ENCODE results near the gene SPAG9. TPM values are rescaled to one million over a fixed set of nuclear protein-coding genes. Genes with fewer than 3 reads are reported as not detected.
"Not testable (repeated sequence)": the region's sequence is repeated elsewhere in the genome, so short reads cannot be mapped to it uniquely, and the experiment has no call there.

SPAG9 gene
- total RNA-seq, 4 donors from 2014 or later: 37.0 to 131 (median 116) TPM

DNA sequence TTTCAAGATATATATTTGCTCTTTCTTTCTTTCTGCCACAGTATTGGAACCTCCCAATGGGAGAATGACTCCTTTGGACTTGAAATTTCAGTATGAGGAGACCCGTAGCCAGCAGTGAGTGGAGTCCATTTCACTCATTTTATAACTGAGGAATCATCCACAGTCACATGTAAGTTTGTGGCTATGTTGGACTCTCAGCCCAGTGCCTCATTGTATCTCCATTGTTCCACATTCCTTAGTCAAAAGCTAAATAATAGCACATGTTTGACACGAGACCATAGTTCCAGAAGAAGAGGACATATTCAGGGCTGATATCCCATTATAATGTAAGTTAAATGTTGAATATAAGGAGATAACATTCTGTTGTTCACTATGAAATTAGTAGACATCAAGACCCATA is 12.7 kb upstream of the SPAG9 start:
- Histone ChIP-seq H3K4me3 (no peak overlapping the region), H3K4me1 (peaks cover 0 to 26% (median 8%) of the 10 kb centered on the region in 4 donors), H3K36me3 (no peaks in the 10 kb centered on the region), H3K9me3 (no peaks in the 10 kb centered on the region), H3K27ac (peak overlapping the region in 1 of 4 donors; percentile 35), H3K27me3 (no peaks in the 10 kb centered on the region)
- in situ Hi-C loops (cut with MboI; ENCODE audit: low pct_ligation_motif_present in 1 of 4, low pct_unique_long_range_greater_than_20kb in 1 of 4, low sequenced_read_pairs in 3 of 4): no loop called here
- intact Hi-C loops (cut with DNase I; ENCODE audit: low total_unique reads): no loop called here
- 76 to 79% methylated on average over 2 of the region's 2 CpGs for WGBS, 2 donors (ENCODE audit: low coverage in 1 of 2)
- DNase-seq: no peak
- TF ChIP-seq, protein P1, sequence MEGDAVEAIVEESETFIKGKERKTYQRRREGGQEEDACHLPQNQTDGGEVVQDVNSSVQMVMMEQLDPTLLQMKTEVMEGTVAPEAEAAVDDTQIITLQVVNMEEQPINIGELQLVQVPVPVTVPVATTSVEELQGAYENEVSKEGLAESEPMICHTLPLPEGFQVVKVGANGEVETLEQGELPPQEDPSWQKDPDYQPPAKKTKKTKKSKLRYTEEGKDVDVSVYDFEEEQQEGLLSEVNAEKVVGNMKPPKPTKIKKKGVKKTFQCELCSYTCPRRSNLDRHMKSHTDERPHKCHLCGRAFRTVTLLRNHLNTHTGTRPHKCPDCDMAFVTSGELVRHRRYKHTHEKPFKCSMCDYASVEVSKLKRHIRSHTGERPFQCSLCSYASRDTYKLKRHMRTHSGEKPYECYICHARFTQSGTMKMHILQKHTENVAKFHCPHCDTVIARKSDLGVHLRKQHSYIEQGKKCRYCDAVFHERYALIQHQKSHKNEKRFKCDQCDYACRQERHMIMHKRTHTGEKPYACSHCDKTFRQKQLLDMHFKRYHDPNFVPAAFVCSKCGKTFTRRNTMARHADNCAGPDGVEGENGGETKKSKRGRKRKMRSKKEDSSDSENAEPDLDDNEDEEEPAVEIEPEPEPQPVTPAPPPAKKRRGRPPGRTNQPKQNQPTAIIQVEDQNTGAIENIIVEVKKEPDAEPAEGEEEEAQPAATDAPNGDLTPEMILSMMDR (IDR thresholded peaks at IDR 0.05): no peak
- TF ChIP-seq POLR2AphosphoS5 (IDR thresholded peaks at IDR 0.05) (no peak), EP300 (IDR thresholded peaks at IDR 0.05; ENCODE audit: low read depth) (no peak), POLR2A (IDR thresholded peaks at IDR 0.05) (no peak)

DNA sequence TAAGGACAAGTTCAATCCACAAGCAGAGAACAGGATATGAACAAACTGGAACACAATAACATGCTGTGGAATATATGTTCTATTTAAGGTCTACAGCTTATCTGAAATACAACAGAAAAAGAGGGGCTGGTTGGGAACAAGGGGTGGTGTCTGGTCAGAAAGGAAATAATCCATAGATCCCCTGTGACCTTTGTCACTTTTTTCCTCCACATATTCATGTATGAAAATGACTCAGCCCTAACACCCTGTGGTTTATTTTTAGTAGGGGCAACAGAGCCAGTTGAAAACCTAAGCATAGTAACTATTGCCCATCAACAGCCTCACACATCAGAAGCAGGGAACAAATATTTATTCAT is 12.3 kb upstream of the SPAG9 start:
- DNase-seq: no peak
- H3K4me3 ChIP-seq: no peak overlapping the region
- peaks cover 0 to 30% (median 8%) of the 10 kb centered on the region in 4 donors for H3K4me1 ChIP-seq
- H3K27ac ChIP-seq: peak overlapping the region in 1 of 4 donors; percentile 35
- no peaks in the 10 kb centered on the region for H3K36me3 ChIP-seq
- intact Hi-C loops (cut with DNase I; ENCODE audit: low total_unique reads) (no loop called here), in situ Hi-C loops (cut with MboI; ENCODE audit: low pct_ligation_motif_present in 1 of 4, low pct_unique_long_range_greater_than_20kb in 1 of 4, low sequenced_read_pairs in 3 of 4) (no loop called here)
- H3K9me3 ChIP-seq: no peaks in the 10 kb centered on the region
- no peak for TF ChIP-seq POLR2AphosphoS5 (IDR thresholded peaks at IDR 0.05)
- TF ChIP-seq POLR2A (IDR thresholded peaks at IDR 0.05): no peak
- TF ChIP-seq EP300 (IDR thresholded peaks at IDR 0.05; ENCODE audit: low read depth): no peak
- TF ChIP-seq, protein P1 (IDR thresholded peaks at IDR 0.05): no peak
- no peaks in the 10 kb centered on the region for H3K27me3 ChIP-seq

DNA sequence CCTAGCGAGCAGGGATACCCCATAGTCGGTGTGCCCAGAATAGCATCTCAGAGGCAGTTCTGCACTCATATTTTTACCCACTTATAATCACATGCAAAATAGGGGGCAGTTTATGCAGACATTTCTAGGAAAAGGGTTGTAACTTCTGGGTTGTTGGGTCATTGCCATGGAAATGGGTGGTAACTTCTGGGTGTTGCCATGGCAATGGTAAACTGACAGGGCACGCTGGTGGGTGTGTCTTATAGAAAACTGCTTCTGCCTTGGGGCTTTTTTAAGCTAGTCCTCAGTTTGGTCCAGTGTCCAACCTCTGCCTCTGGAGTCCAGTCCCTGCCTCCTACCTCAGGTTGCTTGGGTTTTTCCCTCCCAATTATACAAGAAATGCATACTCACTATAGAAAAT is 7.4 kb upstream of the SPAG9 start:
- no peak for DNase-seq
- H3K4me1 ChIP-seq: peaks cover 0 to 53% (median 17%) of the 10 kb centered on the region in 4 donors
- no peaks in the 10 kb centered on the region for H3K36me3 ChIP-seq
- no peak overlapping the region for H3K27ac ChIP-seq
- H3K27me3 ChIP-seq: no peaks in the 10 kb centered on the region
- WGBS, 2 donors (ENCODE audit: low coverage in 1 of 2): 37 to 38% methylated on average over 1 to 3 of the region's 3 CpGs
- H3K4me3 ChIP-seq: no peak overlapping the region
- intact Hi-C loops (cut with DNase I; ENCODE audit: low total_unique reads) (no loop called here), in situ Hi-C loops (cut with MboI; ENCODE audit: low pct_ligation_motif_present in 1 of 4, low pct_unique_long_range_greater_than_20kb in 1 of 4, low sequenced_read_pairs in 3 of 4) (no loop called here)
- H3K9me3 ChIP-seq: no peaks in the 10 kb centered on the region
- no peak for TF ChIP-seq POLR2AphosphoS5 (IDR thresholded peaks at IDR 0.05)
- TF ChIP-seq, protein P1 (IDR thresholded peaks at IDR 0.05): no peak
- no peak for TF ChIP-seq EP300 (IDR thresholded peaks at IDR 0.05; ENCODE audit: low read depth)
- no peak for TF ChIP-seq POLR2A (IDR thresholded peaks at IDR 0.05)

DNA sequence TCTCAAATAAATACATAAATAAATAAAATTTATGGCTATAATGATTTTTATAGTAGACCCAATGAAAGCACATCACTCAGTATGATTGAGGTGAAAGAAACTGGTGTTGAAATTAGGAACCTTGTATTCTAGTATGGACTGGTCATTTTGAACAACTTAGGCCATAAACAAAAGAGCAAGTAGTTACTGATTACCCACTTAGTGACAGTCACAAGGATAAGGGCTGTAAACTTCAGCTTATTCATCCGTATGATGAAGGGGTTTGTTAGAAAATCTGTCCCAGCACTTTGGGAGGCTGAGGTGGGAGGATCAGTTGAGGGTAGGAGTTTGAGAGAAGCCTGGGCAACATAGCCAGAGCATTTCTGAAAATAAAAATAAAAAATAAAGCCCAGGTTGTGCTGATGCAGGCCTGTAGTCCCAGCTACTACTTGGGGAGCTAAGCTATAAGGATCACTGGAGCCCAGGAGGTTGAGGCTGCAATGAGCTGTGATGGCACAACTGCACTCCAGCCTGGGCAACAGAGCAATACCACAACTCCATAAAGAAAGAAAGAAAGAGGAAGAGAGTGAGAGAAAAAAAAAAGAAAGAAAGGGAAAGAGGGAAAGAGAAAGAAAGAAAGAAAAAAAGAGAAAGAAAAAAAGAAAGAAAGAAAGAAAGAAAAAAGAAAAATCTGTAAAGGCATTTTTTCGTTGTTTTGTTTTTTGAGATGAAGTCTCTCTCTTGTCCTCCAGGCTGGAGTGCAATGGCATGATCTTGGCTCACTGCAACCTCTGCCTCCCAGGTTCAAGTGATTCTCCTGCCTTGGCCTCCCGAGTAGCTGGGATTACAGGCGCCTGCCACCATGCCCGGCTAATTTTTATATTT is 4.2 kb upstream of the SPAG9 start:
- intact Hi-C loops (cut with DNase I; ENCODE audit: low total_unique reads) (no loop called here), in situ Hi-C loops (cut with MboI; ENCODE audit: low pct_ligation_motif_present in 1 of 4, low pct_unique_long_range_greater_than_20kb in 1 of 4, low sequenced_read_pairs in 3 of 4) (no loop called here)
- Histone ChIP-seq H3K27ac (peak overlapping the region; percentile 48 to 68 (median 64)), H3K4me3 (no peak overlapping the region), H3K4me1 (peaks cover 8 to 51% (median 18%) of the 10 kb centered on the region in 4 donors), H3K36me3 (no peaks in the 10 kb centered on the region), H3K9me3 (no peaks in the 10 kb centered on the region), H3K27me3 (no peaks in the 10 kb centered on the region)
- no peak for DNase-seq
- WGBS, 2 donors (ENCODE audit: low coverage in 1 of 2): 79 to 82% methylated on average over 5 of the region's 5 CpGs
- TF ChIP-seq POLR2AphosphoS5 (IDR thresholded peaks at IDR 0.05) (no peak), EP300 (IDR thresholded peaks at IDR 0.05; ENCODE audit: low read depth) (no peak), POLR2A (IDR thresholded peaks at IDR 0.05) (no peak)
- TF ChIP-seq, protein P1 (IDR thresholded peaks at IDR 0.05): no peak

DNA sequence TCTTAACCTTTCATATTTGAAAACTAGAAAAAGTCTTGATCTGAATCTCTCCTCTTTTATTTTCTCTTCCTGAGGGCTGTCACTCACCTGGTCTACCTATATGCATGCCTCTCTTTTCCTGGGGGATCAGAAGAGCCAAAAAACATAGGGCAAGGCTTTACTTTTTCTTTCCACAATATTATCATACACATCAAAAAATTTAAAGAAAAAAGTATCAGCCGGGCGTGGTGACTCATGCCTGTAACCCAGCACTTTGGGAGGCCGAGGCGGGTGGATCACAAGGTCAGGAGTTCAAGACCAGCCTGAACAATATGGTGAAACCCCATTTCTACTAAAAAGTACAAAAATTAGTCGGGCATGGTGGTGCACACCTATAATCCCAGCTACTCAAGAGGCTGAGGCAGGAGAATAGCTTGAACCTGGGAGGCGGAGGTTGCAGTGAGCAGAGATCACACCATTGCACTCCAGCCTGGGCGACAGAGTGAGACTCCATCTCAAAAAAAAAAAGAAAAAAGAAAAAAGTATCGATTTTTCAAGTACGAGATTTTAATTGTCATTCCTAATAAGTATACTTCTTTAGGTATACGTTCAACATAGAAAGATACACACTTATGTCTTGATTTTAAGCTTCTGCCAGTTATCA is 1.9 kb upstream of the SPAG9 start:
- H3K36me3 ChIP-seq; DNase-seq; H3K4me3 ChIP-seq; H3K27me3 ChIP-seq; in situ Hi-C loops (cut with MboI; ENCODE audit: low pct_ligation_motif_present in 1 of 4, low pct_unique_long_range_greater_than_20kb in 1 of 4, low sequenced_read_pairs in 3 of 4); H3K9me3 ChIP-seq; intact Hi-C loops (cut with DNase I; ENCODE audit: low total_unique reads): not testable (repeated sequence)
- Histone ChIP-seq H3K27ac (peak overlapping the region; percentile 99 to 100 (median 100)), H3K4me1 (peaks cover 21 to 62% (median 38%) of the 10 kb centered on the region in 4 donors)
- 92 to 94% methylated on average over 10 of the region's 10 CpGs for WGBS, 2 donors (ENCODE audit: low coverage in 1 of 2)
